Activated CD4-positive, CD25-positive, alpha-beta regulatory T cell treated with anti-CD3 and anti-CD28 coated beads, Interleukin-2, amount 50 U/mL, for 24 hours (primary cell): ENCODE measurements around the gene SPI1.

Experiments used
- ATAC-seq, 2 donors: fragments of 150-1000 bp; cut with Tn5 transposase; one replicate each; pipeline ENCODE4 v1.10.0; 2021; ENCODE audit warnings: mild to moderate bottlenecking in 1 of 2, moderate library complexity in 1 of 2

Gene SPI1

DNA sequence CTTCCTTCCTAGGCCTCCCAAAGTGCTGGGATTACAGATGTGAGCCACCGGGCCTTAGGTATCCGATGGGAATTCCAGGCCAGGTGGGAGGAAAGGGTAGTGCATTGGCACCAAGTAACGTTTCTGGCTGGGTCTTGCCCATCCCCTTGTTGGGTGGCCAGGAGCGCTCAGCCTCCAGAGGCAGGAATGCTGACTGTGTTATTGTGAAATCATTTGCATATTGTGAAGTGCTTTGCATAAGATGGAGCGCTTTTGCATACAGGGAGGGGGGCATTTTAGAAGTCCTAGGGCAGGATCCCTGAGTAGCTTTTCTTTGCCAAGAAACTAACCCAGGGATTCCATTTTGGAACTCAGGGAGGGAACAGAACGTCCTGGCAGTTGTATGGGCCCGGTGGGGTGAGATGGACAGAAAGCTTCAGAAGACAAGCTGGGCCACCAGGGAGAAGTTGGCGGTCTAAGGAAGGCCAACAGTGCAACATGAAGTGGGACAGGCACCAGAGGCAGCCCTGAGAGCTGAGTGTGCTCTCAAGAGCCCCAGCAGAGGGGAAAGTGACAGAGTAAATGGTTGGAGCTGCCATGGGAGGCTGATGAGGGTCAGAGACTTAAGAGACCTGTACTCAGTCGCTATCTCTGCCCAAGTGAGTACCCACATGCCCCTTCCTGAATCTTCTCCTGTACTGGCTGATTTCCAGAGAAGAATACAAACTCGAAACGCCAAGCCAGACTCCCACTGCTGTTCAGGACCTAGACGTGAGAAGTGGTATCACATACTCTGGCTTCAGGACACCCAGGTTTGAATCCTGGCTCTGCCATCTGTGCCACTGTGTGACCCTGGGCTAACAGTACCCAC, 28.8 kb upstream of the SPI1 start:
- ATAC-seq: no peak

DNA sequence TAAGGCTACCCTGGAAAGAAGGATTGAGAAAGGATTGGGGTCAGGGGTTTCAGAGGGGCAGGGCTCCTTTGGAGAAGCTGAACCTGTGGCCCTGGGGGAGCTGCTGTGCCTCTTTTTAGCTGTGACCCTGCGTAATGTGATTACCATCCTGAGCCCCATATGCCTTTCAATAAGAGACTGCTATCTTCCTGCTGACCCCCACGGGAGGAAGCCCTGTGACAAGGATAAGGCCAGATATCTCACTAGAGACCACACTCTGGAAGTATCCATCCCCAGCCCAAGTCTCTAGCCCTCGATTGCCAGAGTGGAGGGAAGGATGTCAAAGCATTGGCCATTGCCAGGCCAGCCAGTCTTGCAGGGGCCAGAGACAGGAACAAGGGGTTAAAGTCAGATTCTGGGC, 25.2 kb upstream of the SPI1 start:
- no peak for ATAC-seq

DNA sequence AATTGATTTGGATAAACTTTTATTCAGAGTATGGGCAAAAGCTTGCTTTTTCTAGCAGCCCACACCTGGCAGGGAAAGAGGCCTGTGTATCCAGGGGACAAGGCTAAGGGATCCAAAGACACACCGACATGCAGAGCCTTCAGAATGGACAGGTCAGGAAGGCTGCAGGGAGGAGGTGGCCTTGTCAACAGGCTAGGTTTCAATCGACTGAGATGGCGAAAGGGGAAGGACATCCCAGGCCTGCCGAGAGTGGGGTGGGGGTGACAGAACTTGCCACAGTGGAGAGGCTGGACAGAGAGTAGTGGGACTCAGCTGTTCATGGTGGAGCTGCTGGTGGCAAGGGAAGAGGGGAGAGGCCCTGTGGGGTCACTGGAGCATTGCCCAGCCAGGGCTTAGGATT, 24.8 kb upstream of the SPI1 start:
- ATAC-seq: no peak

DNA sequence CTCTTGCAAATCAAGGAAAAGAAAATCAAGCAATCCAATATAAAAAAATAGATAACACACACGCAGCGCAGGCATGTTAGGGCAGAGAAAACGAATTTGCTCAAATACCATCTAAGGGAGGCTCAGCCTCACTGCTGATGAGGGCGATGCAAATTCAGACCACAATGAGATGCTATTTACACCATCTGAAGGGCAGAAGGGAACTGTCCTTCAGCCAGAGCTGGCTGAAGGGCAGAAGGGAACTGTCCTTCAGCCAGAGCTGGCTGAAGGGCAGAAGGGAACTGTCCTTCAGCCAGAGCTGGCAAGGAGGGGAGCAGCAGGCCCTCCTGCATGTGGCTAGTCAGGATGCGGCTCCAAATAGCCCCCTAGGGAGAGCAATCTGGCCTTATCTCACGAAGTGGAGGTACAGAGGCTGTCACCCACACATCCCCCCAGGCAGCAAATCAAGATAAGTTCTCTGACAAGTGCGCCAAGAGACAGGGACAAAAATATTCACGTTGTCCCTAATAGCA, 22.5 kb upstream of the SPI1 start:
- ATAC-seq: no peak

DNA sequence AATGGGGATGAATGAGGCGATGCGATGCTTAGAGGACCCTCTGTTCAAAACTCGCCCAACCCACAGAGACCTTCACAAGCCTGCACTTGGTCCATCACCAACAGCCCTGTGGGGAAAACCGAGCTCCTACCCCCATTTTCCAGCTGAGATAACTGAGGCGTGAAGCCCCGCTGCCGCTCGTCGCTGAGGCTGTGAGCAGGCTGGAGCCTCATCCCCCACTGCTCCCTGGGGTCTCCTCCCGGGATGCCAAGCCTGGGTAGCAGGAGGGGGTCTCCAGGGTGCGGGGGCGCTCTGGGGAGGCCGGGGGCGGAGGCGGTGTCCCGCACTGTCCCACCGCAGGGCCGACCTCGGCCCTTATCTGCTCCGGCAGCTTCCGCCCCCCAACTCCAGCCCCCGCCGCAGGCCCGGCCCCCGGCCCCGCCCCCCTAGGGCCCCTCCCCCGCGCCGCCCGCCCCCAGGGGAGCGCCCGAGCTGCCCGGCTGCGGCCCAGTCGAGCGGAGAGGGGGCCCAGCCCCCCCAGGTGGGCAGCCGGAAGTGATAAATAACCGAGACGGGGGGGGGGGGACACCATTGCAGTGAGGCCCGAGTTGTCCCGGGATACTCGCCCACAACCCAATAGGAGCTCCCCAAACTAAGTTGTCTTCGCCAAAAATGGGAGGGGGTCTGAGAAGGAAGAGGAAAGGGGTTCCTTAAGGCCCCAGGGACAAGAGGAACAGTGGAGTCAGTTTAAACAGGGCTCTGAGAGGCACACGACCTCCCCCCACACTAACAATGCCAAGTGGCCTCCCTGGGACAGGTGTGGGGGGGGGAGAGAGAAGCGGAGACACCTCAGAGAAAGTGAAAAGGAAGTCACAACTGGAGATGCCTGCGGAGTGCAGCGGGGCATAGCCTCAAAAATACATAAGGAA, 21.8 kb upstream of the SPI1 start:
- ATAC-seq: peak; percentile 75 to 77

DNA sequence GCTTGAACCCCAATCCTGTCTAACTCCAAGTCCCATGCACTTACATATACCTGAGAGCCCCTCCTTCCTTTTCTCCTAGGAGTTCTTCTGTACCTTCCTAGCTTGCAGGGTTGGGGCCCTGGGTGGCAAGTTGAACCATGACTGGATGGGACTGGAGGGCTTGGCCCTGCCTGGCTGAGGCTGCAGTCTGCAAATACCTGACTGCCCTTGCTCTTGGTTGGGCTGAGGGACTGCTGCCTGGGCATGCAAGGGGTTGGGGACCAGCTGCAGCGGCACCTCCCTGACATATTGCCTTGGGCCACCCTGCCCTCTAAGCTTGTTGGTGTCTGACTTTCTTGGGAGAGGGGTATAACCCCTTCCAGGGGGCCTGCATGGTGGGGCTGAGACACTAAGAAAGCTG, 20.2 kb upstream of the SPI1 start:
- no peak for ATAC-seq

DNA sequence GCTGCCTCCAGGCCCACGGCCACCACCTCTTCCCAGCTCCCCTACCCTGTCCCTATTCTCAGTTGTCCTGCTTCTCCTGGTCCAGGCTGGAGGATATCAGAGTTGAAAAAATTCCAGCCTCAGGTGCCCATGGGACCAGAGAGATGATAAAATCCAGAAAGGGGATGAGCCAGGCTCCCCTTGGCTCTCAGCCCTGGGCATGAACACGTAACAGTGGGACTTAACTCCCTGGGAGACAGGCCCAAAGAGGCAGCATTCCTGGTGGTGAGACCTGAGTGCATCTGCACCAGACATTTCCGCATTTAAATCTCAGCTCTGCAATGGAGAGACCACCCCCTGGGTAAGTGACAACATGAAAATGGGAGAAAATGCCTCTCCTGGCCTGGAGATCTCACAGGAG, 19.7 kb upstream of the SPI1 start:
- no peak for ATAC-seq

DNA sequence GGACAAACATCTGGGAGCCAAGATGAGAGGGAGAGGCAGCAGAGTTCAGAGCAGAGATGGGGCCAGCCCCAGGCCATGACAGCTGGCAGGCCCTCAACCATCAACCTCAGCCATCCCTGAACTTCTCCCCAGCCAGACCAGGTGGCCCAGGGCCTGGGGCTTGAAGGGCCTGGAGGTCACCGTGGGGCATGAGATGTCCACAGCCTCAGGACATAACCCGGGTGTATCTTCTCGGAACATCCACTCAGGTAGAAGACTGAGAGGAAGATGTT, 17.6 kb upstream of the SPI1 start:
- ATAC-seq: no peak

DNA sequence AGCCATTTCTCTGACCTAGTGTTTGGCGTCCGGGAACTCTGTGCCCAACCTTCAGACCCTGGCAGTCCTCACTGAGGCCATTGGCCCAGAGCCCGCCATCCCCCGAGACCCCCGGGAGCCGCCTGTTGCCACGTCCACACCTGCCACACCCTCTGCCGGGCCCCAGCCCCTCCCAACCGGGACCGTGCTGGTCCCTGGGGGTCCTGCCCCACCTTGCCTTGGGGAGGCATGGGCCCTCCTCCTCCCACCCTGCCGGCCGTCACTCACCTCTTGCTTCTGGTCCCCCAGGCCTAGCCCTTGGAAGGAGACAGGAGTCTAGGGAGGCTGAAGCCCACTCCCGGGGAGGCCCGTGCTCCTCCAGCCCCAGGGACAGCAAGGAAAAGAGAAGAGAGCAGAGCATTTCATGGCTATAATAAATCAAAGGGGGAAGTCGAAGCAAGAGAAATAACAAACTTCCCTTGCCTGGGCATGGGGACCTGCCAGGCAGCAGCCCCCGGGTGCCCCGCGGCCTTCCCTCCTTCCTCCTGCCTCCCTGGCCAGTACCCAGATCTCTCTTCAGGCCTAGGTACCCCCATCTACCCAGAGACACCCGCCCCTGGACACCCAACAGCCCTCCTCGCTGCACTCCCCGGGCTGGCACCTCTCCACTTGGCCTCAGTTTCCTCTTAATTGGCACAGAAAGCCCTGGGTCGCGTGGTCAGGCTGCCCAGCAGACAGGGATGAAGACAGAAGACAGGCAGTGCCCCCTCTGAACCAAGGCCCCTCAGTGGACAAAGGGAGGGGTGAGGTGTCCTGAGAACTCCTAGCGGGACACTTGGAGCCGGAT, 17.1 kb upstream of the SPI1 start:
- ATAC-seq: no peak

DNA sequence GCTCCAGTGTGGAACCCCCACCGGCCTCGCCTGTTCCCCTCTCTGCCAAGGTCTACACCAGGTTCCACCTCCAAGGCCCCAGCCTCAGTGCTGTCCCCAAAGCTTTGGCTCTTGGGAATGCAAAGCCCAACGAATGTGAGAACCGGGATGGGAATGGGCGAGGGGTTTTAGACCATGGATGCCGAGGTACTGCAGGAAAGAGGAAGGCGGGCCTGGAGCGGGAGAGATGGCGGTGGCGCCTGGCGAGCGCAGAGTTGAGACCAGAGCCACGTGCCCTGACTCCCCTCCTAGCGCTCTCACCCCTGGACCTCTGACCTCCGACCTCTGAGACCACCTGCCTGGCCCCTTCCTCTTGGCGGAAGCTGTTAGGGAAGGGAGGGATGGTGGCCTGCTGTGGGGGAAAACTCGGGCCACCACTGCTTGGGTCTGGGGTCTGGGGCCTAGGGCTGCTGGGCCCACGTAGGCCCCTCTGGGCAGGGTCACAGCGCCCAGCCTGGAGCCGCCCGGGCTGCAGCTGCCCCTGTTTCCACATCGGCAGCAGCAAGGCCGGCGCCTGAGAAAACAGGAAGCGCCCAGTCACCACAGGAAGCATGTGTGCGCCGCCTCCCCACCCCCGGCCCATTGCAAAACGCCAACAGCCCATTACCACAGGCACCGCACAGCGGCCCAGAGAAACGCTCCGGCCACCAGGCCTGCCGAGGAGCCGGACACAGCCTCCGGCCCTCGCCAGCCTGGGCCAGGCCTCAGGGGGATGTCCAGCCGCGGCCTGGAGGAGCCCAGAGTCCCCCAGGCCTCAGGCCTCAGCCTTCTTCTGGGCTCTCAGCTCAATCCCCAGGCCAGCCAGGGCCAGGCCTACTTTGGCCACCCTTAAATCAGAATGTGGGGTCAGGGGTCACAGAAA, 16.2 kb upstream of the SPI1 start:
- peak; percentile 83 to 86 for ATAC-seq

DNA sequence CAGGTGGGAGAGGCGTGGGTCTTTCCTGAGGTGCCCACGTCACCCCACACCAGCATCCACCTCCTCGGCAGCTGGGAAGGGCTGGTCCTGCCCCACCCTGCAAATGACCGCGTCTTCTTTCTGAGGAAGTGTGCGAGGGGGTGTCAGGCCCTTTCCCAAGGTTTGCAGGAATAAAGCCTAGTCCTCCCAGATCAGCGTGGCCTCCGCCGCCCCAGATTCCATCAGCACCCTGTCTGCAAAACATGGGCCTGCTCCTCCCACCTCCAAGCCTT, 15.6 kb upstream of the SPI1 start:
- no peak for ATAC-seq

DNA sequence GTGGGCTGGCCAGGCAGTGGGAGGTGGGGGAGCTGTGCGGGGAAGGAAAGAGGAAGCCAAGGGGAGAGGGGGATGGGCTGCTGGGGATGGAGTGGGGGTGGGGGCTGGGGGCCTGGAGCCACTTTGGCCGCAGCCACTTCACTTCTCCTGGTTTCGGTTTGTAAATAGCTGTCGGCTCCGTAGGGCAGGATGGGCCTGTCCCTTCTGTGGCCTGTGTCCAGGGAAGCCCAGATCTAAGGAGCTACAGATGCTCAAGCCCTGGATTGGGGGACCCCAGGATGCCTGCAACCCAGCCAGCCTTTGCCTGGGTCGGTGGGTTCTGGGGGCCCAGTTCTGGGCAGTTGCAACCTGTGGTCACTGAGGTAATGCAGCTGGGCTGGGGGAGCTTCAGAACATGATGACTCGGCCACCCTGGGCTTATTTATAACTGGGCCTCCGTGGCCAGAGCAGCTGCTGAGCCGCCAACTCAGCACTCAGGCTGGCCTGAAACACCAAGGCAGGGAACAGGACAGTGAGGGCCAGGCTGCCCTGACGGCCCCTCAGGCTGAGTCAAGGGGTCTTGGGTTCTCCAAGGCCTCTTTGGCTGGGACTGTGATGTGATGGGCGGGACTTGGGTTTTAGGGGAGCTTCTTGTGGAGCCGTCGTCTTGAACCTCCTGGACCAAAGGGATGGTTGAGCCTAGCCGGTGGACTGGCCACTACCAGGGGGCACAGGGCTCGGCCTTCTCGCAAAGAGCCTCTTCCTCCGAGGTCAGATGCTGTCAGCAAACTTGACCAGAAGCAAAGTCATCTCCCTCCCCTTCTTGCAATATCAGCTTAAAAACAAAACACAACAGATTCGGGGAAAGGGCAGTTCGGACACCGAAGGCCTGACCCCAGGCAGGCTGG, 15.1 kb upstream of the SPI1 start:
- no peak for ATAC-seq

DNA sequence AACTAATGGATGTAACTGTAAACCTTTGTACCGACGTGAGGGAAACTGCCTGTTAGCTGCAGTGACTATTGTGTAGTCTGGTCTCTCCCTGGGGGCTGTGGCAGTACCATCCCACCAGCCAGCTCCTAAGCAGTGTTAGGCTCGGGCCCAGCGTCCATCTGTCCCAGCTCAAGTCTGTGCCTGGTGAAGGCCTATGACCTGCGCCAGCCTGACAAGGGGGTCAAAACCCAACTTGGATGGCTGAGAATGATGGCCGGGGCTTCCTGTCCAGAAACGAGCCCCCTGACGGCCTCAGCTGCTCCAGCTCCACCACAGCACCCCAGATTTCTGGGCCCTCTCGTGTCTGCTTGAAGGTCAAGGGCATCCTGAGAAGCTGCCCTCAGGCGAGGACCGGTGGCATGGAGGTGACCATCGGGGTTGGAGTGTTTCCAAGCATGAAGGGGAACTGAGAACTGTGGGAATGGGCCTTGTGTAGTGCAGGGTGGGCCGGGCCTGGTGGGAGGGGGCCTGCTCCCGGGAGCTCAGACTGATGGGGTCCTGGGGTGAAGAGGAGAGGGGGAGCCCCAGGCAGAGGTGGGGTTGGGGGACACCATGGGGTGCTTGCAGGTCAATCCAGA, 14.3 kb upstream of the SPI1 start:
- no peak for ATAC-seq

DNA sequence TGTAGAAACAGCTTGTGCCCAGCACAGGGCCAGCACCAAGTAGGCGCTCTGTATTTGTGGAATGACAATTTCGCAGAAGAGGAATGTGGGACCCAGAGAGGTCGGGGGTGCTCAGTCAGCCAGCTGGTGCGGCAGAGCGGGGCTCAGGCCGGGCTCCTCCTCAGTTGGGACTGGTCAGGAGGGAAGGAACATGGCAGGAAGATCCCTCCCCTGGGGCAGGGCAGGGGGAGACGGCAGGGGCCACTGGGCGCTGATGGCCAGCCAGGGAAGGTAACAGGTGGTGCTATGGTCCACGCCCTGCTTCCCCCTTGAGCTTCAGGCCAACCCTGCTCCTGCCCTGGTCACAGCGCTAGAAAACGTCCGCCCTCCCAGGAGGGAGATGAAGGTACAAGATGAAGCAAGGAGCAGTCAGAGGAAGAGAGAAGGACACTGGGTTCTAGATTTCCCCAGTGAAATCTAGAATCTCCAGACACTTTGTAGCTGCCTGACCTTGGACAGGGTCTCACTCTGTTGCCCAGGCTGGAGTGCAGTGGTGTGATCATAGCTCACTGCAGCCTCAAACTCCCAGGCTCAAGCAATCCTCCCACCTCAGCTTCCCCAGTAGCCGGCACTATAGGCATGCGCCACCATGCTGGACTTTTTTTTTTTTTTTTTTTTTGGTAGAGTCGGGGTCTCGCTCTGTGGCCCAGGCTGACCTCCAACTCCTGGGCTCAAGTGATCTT, 13.5 kb upstream of the SPI1 start:
- no peak for ATAC-seq

DNA sequence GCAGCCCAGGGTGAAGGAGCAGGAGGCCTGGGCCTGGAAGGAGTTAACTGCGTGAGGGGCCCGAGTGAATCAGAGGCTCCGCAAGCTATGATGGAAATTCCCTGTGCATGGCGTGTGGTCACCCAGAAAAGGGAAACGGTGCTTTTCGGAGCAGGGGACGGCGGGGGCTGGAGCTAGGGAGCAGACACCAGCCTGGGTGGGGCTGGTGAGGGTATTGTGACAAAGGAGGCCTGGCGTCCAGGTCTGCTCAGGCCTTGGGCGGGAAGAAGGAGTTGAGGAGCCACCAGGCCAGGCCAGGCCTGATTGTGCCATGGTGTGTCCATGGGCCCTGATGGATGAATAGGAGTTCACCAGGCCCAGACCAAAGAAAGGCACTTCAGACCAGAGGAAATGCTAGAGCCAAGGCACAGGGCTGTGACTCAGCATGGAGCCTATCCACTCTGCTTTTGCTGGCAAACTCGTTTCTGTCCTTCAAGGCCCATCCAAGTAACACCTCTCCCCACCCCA, 12.8 kb upstream of the SPI1 start:
- ATAC-seq: peak in 1 of 2 donors; percentile 9

DNA sequence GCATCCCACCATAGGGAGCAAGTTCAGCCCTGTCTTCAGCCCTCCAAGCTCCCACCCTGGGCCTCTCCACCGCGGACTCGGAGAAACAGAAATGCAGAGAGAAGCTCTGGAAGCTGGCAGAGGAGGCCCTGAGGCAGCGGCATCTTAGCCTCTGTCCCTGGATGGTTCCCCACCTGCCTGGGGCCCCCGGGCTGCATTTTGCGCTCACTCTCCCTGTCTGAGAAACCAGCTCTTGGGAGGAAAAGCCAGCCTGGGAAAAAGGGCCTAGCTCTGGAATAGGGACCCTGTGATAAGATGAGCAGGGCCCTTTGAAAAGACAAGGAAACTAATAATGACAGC, 12.0 kb upstream of the SPI1 start:
- no peak for ATAC-seq

DNA sequence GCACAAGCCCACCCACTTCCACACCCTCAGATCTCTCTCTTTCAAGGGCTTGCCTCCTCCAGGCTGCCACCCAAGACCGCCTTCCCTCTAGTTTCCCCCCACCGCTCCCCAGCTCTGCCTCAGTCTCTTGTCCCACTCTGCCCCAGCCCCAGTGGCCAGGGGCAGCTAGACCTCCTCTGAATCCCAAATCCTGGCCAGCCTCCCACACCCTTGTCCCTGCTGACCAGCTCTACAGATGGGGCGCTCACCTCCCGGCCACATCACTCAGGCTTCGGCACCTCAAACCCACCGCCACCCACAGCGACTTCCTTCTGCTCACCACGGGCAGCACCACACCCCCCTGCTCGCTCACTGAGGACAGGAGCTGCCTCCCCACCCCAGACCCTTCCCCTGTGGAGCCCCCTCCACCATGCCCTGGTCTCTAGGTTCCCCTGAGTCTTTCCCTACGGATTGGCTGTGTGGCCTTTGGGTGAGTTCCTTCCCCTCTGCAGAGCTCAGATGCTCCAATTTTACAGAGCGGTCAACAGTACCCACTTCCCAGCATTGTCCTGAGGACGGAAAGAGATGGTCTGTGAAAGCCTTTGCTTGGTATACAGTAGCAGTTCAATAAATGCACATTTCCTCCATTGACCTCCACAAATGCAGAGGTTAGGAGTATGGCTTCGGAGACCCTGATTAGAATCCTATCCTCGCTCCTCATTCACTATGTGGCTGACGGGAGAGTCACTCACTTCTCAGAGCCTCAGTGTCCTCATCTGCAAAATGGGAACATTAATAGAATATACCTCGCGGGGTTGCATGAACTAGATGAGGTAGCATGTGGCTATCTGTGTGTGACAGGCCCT, 11.5 kb upstream of the SPI1 start:
- no peak for ATAC-seq

DNA sequence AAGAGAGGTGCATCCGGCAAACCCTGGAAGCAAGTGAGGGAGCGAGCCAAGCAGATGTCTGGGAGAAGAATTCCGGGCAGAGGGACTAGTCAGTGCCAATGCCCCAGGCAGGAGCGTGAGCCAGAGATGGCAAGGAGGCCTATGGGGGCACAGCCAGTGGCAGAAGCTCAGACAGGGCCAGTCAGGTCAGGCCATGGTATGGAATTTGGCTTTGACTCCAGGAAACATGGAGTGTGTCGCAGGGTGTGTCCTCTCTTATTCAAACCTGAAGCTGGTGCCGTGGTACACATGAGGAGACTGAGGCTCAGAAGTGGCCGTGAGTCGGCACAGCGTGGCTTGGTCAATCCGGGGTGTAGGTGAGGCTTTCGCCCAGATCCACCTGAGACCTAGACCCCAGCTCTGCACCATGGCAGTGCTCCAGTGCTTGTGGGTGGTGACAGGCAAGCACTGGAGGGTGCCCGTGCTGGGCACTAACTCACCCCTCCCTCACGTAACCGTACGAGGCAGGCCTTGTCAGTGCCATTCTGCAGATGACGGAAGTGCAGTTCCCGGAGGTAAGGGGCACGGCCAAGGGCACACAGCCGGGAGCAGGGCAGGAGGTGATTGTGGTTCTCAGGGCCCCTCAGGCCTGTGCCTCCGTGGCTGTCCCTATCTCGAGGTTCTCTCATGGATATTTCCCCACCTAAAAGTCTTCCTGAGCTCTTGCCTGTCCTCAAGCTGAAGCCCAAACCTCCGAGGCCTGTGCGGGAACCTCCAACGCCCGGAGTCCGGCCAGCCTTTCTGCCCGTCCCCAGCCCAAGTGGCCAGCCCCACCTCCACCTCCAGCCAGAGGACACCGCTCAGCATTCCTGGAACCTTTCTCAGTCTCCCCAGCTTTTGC, 10.6 kb upstream of the SPI1 start:
- ATAC-seq: peak in 1 of 2 donors; percentile 14
